Pancreas (tissue), 10 donors: ENCODE results near the gene GLI3. TPM values are rescaled to one million over a fixed set of nuclear protein-coding genes. Genes with fewer than 3 reads are reported as not detected.

Source experiments
- ATAC-seq, 4 donors: fragments of 200-7000 bp; cut with Tn5 transposase; one replicate each; pipeline versions ENCODE4 v1.8.0 to v1.9.1; 2020; ENCODE audit warnings: mild to moderate bottlenecking in 4 of 4, moderate library complexity in 4 of 4
- DNase-seq, 6 donors: peaks; one replicate each; pipeline ENCODE4 v3.0.0-alpha.2; 2020
- FAIRE-seq: peaks from 2 replicates; lab custom pipeline; 2012; peaks lifted over from hg19 to GRCh38; lab: Jason Lieb, UNC
- H3K27ac ChIP-seq, 4 donors: fragments of 200-600 bp; sonication (generic); 1 replicate in 3 of 4; 2 replicates in 1 of 4; pipeline versions ENCODE4 v1.5.0 to v1.8.0; 2020
- H3K27me3 ChIP-seq, 4 donors: fragments of 200-600 bp; one replicate each; pipeline ENCODE4 v1.8.0; 2021
- H3K36me3 ChIP-seq, 3 donors: fragments of 200-600 bp; sonication (generic) in 1 of 3; one replicate each; pipeline versions ENCODE4 v1.5.0 to v1.8.0; 2020 to 2021
- H3K4me1 ChIP-seq, 3 donors: fragments of 200-600 bp; one replicate each; pipeline ENCODE4 v1.8.0; 2021
- H3K4me3 ChIP-seq, 4 donors: fragments of 200-600 bp; sonication (generic) in 2 of 4; one replicate each; pipeline versions ENCODE4 v1.5.0 to v1.8.0; 2020 to 2021
- H3K9me3 ChIP-seq, 4 donors: fragments of 200-600 bp; one replicate each; pipeline ENCODE4 v1.8.0; 2021
- WGBS, 2 donors: extraction: QIAGEN DNeasy Blood & Tissue Kit; methylation state at CpG; one replicate each; pipeline ENCODE4 v1.1.7; 2013; 5-methylcytosine and 5-hydroxymethylcytosine counted together
- intact Hi-C, 3 donors: fragments of 100-400 bp; cut with DNase I; formaldehyde crosslinking; loops; one replicate each; pipeline versions ENCODE4 v1.11.1 to v1.14.2; 2022
- polyA plus RNA-seq, 2 donors: library from polyadenylated mRNA; stranded (reverse); fragments of 200-250 nt; gene quantifications; one replicate each; pipeline ENCODE4 v1.2.3, GENCODE V29; 2013
- total RNA-seq, 6 donors: library from RNA; stranded (reverse); fragmentation: NEBNext Ultra II Directional in 4 of 6; extraction: Animal tissue kit (Norgen Biotek cat#: 25700) in 4 of 6; gene quantifications; one replicate each; pipeline versions ENCODE4 v1.2.1 to v1.2.4, GENCODE V29; 2021 to 2023
- TF ChIP-seq, protein P1 (sequence below), 4 donors: fragments of 200-600 bp; sonication (generic) in 3 of 4; IDR thresholded peaks; one replicate each; pipeline versions ENCODE4 v1.5.0 to v1.8.0; 2021; ENCODE audit warnings: antibody characterized with exemption in 4 of 4
- donor health status: healthy with polysubstance abuse.
- donor health status: DM: no; HTN: no; CAD: no; lungs with moderate emphysema.
- donor health status: DM: no; HTN: no; CAD: no.
- donor health status: control.
- donor health status: control.
- donor health status: Bipolar disorder and iron deficiency.
- donor health status: DM: yes; HTN: yes; CAD: no.
- donor health status: DM: no; HTN: no; CAD: no.
- donor health status: DM: no; HTN: no; CAD: no.
- donor health status: DM: yes; HTN: yes; CAD: no.

GLI3 gene
- total and polyA plus RNA-seq, 8 donors, result 0.38 to 6.2 (median 1.4) TPM

DNA sequence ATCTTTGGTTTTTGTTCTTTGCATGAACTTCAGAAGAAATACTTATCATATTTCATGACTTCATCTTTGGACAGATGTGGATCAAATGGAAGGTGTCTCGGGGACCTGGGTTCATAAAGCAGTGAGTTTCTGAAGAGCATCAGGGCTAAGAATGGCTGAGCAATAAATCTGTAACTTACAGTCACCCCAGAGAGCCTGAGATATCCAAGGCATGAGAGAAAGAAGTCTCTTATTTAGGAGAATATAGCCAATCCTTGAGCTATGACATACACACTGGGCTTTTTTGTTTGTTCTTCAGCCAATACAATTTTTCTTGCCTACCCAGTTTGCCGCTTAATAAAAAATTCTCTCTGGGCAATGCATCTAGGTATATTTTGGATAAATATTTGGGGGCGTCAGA, 281.6 kb downstream of the GLI3 start:
- no peak overlapping the region for H3K4me3 ChIP-seq
- TF ChIP-seq, protein P1, sequence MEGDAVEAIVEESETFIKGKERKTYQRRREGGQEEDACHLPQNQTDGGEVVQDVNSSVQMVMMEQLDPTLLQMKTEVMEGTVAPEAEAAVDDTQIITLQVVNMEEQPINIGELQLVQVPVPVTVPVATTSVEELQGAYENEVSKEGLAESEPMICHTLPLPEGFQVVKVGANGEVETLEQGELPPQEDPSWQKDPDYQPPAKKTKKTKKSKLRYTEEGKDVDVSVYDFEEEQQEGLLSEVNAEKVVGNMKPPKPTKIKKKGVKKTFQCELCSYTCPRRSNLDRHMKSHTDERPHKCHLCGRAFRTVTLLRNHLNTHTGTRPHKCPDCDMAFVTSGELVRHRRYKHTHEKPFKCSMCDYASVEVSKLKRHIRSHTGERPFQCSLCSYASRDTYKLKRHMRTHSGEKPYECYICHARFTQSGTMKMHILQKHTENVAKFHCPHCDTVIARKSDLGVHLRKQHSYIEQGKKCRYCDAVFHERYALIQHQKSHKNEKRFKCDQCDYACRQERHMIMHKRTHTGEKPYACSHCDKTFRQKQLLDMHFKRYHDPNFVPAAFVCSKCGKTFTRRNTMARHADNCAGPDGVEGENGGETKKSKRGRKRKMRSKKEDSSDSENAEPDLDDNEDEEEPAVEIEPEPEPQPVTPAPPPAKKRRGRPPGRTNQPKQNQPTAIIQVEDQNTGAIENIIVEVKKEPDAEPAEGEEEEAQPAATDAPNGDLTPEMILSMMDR (IDR thresholded peaks at IDR 0.05), result no peak
- intact Hi-C loops, result no loop called here
- no peaks in the 10 kb centered on the region for H3K36me3 ChIP-seq
- H3K27me3 ChIP-seq, result no peaks in the 10 kb centered on the region
- no peaks in the 10 kb centered on the region for H3K9me3 ChIP-seq
- DNase-seq (no peak), ATAC-seq (peak in 3 of 4 donors; percentile 14 to 25 (median 24)), FAIRE-seq (no peak)
- H3K4me1 ChIP-seq, result peaks cover 5 to 6% (median 6%) of the 10 kb centered on the region in 3 donors
- 42 to 60% methylated on average over 3 of the region's 3 CpGs for WGBS, 2 donors
- no peak overlapping the region for H3K27ac ChIP-seq

DNA sequence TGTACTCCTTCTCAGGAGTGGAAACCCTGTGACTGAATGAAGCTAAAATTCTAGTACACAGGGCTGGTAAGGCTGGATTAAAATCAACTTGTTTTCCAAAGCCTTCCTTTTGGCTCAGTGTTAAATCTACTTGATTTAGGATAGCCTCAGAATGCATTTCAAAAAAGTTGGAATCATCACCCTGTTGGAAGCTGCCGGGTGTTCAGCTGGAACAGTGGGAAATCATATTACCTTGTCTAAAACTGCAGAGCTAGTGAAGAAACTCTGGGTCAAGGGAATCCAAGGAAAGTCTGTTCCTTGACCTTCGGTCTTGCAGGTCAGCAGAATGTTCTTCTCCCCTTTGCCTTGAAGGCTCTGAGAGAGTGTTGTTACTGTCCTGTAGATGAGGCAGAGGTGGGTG, 282.0 kb downstream of the GLI3 start:
- no peaks in the 10 kb centered on the region for H3K9me3 ChIP-seq
- TF ChIP-seq, protein P1 (IDR thresholded peaks at IDR 0.05), result no peak
- ATAC-seq (no peak), DNase-seq (no peak), FAIRE-seq (no peak)
- WGBS, 2 donors, result 66 to 78% methylated on average over 2 of the region's 2 CpGs
- H3K4me1 ChIP-seq, result peaks cover 5 to 6% (median 6%) of the 10 kb centered on the region in 3 donors
- no peak overlapping the region for H3K27ac ChIP-seq
- intact Hi-C loops, result no loop called here
- H3K4me3 ChIP-seq, result no peak overlapping the region
- H3K36me3 ChIP-seq, result no peaks in the 10 kb centered on the region
- no peaks in the 10 kb centered on the region for H3K27me3 ChIP-seq

DNA sequence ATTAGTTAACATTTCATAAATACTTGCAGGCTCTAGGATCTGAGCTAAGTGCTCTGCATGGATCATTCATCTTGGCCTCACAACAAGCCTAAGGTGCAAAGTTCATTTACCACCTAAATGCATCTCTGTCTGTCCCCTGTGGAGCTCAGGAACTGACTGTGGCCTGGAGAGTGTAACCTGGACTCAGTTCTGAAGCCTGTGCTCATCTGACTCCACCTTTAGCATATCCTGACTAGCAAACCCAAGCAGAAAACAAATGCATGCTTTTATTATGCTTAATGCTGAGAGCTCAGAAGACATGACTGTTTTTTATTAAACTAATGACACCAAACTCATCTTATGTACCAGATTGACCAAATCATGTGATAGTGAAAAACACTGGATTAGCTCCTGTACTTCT, 288.5 kb downstream of the GLI3 start:
- no peak for ATAC-seq
- Histone ChIP-seq H3K27me3 (no peaks in the 10 kb centered on the region), H3K4me1 (no peaks in the 10 kb centered on the region), H3K27ac (no peak overlapping the region), H3K4me3 (no peak overlapping the region), H3K9me3 (no peaks in the 10 kb centered on the region), H3K36me3 (no peaks in the 10 kb centered on the region)
- intact Hi-C loops, result no loop called here
- DNase-seq, result no peak
- no peak for FAIRE-seq
- TF ChIP-seq, protein P1 (IDR thresholded peaks at IDR 0.05), result no peak

DNA sequence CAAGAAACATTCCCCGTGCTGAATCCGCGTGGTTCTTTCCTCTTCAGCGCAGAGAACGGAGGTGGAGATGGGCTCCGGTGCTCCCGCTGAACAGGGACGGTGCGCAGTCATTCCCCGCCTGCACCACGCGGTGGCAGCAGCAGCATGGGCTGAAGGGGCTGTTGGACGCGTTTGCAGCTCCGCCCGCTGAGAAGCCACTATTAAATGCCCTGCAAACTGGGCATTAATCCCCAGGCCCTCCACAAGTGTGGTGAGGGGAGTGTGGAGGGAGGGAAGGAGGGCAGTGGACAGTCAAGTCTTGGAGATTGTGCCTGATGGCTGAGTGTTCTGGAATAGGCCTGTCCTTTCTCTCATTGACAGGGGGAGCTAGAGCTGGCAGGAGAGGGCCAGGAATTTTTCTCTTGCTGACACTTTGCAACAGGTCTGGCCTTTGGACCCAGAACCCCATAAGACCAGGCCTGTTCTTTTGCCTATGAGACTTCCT, 293.9 kb downstream of the GLI3 start:
- intact Hi-C loops, result no loop called here
- DNase-seq (peak; percentile 57 to 94 (median 82)), ATAC-seq (peak; percentile 87 to 95 (median 94)), FAIRE-seq (no peak)
- Histone ChIP-seq H3K4me3 (no peak overlapping the region), H3K4me1 (peaks cover 0 to 3% (median 0%) of the 10 kb centered on the region in 3 donors), H3K27me3 (no peaks in the 10 kb centered on the region), H3K36me3 (no peaks in the 10 kb centered on the region), H3K27ac (no peak overlapping the region), H3K9me3 (no peaks in the 10 kb centered on the region)
- WGBS, 2 donors, result 0 to 1% methylated on average over 16 of the region's 16 CpGs
- TF ChIP-seq, protein P1 (IDR thresholded peaks at IDR 0.05), result peak; percentile 85 to 97 (median 91)

DNA sequence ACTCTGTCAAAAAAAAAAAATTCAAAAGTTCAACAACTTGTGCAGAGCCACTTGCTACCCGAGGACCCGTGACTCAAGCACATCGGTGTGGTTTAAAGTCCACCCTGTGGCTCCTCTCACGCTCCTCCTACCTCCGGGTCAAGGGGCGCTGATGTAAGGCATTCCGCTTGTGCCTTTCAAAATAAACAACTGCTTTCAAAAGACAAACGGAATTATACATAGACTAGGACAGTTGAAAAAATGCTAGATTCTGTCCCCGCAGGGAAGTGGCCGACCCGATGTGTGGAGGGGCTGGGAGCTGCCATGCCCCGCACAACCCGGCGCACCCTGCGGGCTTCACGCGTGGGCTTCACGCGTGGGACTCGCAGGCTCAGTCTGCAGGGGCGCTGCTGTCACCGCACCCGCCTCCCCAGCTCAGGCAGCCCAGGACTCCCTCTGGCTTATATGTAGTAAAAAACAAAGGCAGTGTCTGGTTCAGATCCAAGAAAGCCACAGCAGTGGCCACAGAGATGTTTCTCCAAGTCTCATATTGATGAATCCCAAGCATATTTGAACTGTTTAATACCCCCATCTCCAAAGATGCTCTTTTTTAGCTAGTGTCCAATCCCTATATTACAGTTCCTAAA, 294.4 kb downstream of the GLI3 start:
- 37 to 47% methylated on average over 23 of the region's 23 CpGs for WGBS, 2 donors
- H3K27me3 ChIP-seq, result no peaks in the 10 kb centered on the region
- H3K27ac ChIP-seq, result no peak overlapping the region
- H3K9me3 ChIP-seq, result no peaks in the 10 kb centered on the region
- H3K4me1 ChIP-seq, result peaks cover 0 to 3% (median 0%) of the 10 kb centered on the region in 3 donors
- H3K36me3 ChIP-seq, result no peaks in the 10 kb centered on the region
- intact Hi-C loops, result no loop called here
- no peak for FAIRE-seq
- TF ChIP-seq, protein P1 (IDR thresholded peaks at IDR 0.05), result no peak
- H3K4me3 ChIP-seq, result no peak overlapping the region
- peak in 3 of 4 donors; percentile 5 to 19 (median 12) for ATAC-seq
- peak in 1 of 6 donors; percentile 49 for DNase-seq
